HG03439 (cell line): ENCODE results near the gene PICALM.
"Not testable (repeated sequence)": the region's sequence is repeated elsewhere in the genome, so short reads cannot be mapped to it uniquely, and the experiment has no call there.

Experiments
- ATAC-seq: cut with Tn5 transposase; IDR thresholded peaks from one replicate; pipeline ENCODE4 v1.9.1; 2021; ENCODE audit warnings: mild to moderate bottlenecking, moderate library complexity; ENCODE audit not compliant: unreplicated experiment

The PICALM gene, protein sequence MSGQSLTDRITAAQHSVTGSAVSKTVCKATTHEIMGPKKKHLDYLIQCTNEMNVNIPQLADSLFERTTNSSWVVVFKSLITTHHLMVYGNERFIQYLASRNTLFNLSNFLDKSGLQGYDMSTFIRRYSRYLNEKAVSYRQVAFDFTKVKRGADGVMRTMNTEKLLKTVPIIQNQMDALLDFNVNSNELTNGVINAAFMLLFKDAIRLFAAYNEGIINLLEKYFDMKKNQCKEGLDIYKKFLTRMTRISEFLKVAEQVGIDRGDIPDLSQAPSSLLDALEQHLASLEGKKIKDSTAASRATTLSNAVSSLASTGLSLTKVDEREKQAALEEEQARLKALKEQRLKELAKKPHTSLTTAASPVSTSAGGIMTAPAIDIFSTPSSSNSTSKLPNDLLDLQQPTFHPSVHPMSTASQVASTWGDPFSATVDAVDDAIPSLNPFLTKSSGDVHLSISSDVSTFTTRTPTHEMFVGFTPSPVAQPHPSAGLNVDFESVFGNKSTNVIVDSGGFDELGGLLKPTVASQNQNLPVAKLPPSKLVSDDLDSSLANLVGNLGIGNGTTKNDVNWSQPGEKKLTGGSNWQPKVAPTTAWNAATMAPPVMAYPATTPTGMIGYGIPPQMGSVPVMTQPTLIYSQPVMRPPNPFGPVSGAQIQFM

GRCh38 chr11:86068951-86069407 lies at the start of gene PICALM:
TSS of gene PICALM (minus strand) at chr11:86069084. CDS start at chr11:86068780, 304 bp downstream.
- peak; percentile 84 for ATAC-seq

DNA sequence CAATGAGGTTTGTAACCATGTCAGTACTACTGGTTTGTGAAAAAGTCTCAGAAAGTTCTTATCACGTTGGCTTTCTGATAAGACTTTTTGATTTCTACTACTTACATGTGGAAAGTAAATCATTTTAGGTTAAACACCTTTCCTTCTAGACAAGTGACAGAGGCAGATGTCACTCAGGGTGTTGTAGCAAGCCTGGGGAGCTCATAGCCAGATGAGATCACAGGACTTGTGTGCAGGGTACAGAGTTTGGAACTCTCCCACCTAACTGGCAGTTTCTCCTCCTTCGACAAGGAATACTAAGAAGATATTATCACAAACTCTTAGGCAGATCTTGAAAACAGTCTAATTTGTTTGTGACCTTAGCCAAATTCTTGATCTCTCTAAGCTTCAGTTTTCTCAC lies 49.4 kb upstream of the PICALM start:
- no peak for ATAC-seq

- no peak for ATAC-seq
Measured at GRCh38 chr11:86117712-86118063, 48.8 kb upstream of the PICALM start.

- no peak for ATAC-seq
Measured at GRCh38 chr11:86117001-86117711, 48.3 kb upstream of the PICALM start.

GRCh38 chr11:86116386-86116726 lies 47.5 kb upstream of the PICALM start:
- ATAC-seq: peak; percentile 94

DNA sequence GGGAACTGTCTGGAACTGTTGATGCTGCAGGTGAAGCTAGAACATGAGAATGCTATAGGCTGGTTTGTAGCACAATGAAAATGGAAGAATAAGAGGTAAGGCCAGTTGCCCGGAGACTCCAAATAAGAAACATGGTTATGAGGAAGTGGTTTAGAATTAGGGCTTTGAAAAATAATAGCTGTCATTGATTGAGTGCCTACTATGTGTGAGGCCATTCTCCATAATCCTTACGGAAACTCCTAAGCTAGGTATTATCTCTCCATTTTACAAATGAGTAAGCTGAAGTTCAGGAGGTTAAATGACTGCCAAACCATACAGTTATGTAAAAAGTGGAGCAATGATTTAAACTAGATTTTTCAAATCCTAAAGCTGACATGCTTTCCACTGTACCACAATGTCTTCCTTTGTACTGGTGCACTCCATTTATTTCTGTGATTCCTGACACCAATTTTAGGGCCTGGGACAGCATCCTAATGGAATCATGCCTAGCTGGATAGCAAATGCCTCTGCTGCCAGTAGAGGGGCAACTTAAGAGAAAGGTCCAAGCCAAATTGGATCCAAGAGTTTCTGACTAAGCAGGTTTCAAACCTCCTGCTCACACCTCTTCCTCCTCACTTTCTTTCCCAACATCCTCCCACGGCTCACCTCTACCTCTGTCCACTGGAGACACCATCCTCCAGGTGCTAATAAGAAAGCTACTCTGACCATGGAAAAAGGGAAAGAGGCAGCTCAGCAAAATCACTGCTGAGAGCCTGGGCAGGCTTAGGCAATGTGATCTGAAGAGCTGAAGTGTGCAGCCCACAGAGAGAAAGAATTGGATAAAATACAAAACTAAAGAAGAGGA lies 46.9 kb upstream of the PICALM start:
- peak; percentile 44 for ATAC-seq

DNA sequence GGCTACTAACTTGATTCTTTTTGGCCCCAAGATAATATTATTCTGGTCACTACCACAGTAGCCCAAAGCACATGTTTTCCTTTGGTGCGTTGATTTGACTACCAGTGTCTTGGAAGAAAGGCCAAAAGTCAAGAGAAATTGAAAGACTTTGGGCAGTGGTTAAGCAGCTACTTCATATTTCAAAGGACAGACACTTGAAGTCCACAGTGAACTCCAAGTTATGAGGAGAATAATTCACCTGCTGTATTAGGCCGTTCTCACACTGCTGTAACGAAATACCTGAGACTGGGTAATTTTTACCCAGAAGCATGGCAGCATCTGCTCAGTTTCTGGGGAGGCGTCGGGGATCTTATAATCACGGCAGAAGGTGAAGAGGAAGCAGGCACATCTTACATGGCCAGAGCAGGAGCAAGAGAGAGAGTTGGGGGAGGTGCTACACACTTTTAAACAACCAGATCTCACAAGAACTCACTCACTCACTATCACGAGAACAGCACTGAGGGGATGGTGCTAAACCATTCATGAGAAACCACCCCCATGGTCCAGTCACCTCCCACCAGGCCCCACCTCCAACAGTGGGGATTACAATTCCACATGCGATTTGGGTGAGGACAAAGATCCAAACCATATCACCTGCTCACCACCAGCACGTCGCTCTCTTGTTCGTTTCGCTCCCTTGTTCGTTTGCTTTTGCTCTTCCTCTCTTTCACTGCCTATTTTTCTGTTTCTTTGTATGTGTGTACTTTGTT lies 40.2 kb upstream of the PICALM start:
- ATAC-seq: no peak

DNA sequence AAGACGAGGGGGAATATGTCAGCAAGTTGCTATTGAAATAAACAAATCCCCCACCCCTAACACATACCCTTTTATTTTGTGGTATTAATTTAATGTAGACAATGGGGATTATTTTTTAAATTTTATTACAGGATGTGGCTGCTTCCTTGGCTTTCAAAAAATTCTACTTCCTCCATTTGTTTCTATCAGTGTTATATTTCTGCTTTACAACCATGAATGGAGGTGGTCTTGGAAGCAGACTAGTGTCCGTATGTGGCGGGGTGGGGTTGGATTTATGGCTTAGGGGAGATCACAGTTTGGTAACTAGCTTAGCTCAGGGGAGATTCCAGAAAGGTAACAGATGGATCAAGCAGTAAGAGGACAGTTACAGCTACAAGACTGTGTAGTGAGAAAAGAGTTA lies 39.3 kb upstream of the PICALM start:
- no peak for ATAC-seq

- ATAC-seq: no peak
Measured at GRCh38 chr11:86106916-86107315, 38.0 kb upstream of the PICALM start.

DNA sequence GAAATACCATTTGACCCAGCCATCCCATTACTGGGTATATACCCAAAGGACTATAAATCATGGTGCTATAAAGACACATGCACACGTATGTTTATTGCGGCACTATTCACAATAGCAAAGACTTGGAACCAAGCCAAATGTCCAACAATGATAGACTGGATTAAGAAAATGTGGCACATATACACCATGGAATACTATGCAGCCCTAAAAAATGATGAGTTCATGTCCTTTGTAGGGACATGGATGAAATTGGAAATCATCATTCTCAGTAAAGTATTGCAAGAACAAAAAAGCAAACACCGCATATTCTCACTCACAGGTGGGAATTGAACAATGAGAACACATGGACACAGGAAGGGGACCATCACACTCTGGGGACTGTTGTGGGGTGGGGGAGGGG lies 37.1 kb upstream of the PICALM start:
- ATAC-seq: not testable (repeated sequence)

GRCh38 chr11:86105601-86106000 lies 36.7 kb upstream of the PICALM start:
- not testable (repeated sequence) for ATAC-seq

DNA sequence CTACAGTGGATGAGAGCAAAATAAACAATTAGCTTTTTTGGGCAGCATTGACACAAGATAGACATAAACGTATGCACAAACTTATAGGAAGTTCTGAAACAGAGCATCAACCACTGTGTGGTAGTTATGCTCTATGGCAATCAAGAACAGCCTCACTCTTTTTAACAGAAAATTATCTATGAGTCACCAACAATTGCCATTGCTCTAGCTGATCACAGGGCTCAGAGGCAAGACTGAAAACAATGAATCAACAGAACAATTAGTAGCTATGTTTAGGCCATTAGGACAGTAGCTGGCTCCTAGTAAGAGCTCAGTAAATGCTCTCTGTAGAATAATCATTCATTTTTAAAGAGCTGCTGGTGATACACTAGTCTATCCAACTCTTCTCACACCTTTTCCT lies 34.9 kb upstream of the PICALM start:
- no peak for ATAC-seq

GRCh38 chr11:86101941-86102407 lies 33.1 kb upstream of the PICALM start:
- ATAC-seq: no peak

GRCh38 chr11:86101493-86101892 lies 32.6 kb upstream of the PICALM start:
- ATAC-seq: no peak

DNA sequence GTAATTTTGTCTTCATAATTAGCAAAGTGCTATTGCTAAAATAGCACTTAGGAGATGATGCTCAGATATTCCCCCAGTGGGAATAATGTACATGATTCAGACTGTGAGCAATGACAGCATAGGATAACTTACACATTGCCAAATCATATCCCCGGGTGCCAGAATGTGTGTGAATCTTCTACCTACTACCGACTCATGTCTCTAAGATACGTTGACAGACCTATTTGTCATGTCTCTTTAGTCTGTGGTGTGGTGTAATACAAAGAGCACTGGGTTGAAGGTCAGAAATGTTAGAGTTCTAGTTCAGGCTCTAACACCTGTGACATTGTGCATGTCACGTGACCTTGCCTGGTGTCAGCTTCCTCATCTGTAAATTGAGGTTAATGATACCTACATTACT lies 31.0 kb upstream of the PICALM start:
- no peak for ATAC-seq

- no peak for ATAC-seq
Measured at GRCh38 chr11:86097980-86098379, 29.1 kb upstream of the PICALM start.

DNA sequence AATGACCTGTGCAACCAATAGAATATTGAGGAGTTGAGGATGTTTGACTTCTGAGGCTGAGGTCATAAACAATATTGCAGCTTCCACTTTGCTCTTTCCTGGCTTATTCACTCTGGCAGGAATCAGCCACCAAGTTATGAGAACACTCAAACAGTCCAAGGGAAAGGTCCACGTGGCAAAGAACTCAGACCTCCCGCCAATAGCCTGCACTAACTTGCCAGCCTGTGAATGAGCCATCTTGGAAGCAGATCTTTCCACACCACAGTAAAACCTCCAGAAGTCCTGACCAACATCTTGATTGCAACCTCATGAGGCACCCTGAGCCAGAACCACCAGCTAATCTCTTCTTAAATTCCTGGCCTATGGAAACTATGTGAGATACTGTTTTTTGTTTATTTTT lies 22.7 kb upstream of the PICALM start:
- no peak for ATAC-seq

GRCh38 chr11:86091086-86091485 lies 22.2 kb upstream of the PICALM start:
- no peak for ATAC-seq

DNA sequence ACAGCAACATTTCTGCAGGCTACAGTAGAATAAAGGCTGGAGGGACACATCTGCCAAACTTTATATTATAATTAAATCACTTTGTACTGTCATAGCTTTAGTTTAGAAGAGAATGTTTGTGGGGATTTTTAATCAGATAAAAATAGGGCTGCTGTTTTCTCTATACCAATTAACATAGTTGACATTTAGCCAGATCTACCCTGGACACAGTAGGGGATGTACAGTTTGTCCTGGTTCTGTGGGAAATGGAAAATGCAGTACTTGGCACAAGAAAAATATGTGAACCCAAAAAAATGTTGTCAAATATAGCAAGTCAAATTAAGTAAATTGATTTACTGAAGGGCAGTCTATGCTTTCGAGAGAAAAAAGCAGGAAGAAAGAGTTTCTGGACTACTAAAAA lies 20.8 kb upstream of the PICALM start:
- no peak for ATAC-seq

DNA sequence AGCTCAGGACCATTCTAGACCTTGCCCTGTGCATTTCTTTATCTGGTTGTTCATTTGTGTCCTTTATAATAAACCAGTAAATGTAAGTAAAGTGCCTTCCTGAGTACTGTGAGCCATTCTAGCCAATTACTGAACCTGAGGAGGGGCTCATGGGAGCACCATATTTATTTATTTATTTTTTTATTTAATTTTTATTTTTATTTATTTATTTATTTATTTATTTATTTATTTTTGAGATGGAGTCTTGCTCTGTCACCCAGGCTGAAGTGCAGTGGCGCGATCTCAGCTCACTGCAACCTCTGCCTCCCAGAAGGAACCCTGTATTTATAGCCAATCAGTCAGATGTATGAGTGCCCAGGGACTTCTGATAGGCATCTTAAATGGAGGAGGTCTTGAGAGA lies 18.8 kb upstream of the PICALM start:
- not testable (repeated sequence) for ATAC-seq
